GM12865 (cell line): Measurements from ENCODE around the gene DXO.

ENCODE experiments used
- DNase-seq: peaks from one replicate; pipeline ENCODE4 v3.0.0; 2010; ENCODE audit warnings: low read depth
- H3K4me3 ChIP-seq: 2 replicates; pipeline ENCODE4 v1.5.1; 2011; ENCODE audit warnings: mild to moderate bottlenecking, low read depth, low read length, control low read depth
- TF ChIP-seq, protein P1 (sequence below): IDR thresholded peaks from 2 replicates; pipeline ENCODE4 v1.5.1; 2011; ENCODE audit warnings: low read length, control low read depth, low read depth, inconsistent platforms; ENCODE audit not compliant: insufficient read depth; ENCODE audit errors: missing control alignments

Gene DXO

DNA sequence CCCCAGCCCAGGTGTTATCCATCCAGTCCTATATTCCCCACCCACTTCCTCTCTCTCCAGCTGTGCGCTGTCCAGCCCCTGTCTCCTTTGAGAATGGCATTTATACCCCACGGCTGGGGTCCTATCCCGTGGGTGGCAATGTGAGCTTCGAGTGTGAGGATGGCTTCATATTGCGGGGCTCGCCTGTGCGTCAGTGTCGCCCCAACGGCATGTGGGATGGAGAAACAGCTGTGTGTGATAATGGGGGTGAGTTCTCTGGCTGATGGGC, 43.3 kb downstream of the DXO start:
- TF ChIP-seq, protein P1, sequence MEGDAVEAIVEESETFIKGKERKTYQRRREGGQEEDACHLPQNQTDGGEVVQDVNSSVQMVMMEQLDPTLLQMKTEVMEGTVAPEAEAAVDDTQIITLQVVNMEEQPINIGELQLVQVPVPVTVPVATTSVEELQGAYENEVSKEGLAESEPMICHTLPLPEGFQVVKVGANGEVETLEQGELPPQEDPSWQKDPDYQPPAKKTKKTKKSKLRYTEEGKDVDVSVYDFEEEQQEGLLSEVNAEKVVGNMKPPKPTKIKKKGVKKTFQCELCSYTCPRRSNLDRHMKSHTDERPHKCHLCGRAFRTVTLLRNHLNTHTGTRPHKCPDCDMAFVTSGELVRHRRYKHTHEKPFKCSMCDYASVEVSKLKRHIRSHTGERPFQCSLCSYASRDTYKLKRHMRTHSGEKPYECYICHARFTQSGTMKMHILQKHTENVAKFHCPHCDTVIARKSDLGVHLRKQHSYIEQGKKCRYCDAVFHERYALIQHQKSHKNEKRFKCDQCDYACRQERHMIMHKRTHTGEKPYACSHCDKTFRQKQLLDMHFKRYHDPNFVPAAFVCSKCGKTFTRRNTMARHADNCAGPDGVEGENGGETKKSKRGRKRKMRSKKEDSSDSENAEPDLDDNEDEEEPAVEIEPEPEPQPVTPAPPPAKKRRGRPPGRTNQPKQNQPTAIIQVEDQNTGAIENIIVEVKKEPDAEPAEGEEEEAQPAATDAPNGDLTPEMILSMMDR: no peak
- DNase-seq: no peak
- no peak overlapping the region for H3K4me3 ChIP-seq

DNA sequence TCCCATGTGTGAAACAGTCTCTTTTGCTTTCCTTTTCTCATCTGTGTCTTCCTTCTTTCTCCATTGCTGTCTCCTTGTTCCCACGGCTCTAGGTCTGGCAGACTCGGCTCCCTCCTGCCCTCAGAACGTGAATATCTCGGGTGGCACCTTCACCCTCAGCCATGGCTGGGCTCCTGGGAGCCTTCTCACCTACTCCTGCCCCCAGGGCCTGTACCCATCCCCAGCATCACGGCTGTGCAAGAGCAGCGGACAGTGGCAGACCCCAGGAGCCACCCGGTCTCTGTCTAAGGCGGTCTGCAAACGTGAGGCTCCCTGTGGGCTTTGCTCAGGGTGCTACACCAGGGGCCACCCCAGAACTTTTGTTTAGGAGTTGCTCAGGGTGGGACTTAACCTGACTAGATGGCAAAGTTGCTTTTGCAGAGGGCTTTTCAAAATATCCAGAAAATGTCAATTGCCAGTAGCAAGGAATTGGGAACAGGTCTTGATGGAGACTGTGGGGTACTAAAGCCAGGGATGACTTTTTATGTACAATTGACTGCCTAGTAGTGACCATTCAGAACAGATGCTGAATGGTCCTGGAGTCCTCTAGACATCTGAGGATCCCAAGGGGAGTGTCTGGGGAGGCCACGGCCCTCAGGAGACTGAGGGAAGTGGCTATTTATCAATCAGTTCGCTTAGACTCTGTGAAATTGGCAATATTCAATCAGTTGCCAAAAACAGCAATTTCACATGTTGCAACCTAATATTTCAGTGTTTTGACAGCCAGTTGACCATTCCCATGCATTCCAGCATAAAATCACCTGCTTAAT, 43.9 kb downstream of the DXO start:
- DNase-seq: no peak

DNA sequence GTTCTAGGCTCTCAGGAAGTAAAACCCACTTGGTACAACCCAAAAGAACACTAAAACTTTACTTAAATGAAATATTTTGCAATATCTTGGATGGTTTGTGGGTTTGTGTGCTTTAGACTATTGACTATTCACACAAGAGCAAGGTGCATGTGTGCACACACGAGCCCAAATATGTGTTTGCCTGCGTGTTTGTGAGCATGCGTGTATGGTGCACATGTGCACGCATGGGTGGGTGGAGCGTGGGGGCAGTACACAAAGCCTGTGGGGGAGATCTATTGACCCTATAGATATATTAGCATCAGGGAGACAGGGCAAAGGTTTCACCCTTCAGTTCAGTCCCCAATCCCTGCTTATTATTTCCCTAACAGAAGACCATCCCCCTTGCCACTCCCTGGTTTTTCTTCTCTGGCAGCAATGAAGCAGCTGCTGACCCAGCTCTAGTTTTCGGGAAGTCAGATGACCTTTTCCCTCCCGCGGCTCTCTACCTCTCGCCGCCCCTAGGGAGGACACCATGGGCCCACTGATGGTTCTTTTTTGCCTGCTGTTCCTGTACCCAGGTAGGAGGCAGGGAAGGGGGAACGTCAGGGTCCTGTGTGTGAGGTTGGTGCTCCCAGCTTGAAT, 44.6 kb downstream of the DXO start, which contains the start of gene C2:
Gene C2 (plus strand): TSS at position 476 of the 621 bp plus-strand sequence. CDS start 36 bp downstream, at position 512.
- H3K4me3 ChIP-seq: no peak within 1 kb of the TSS
- TF ChIP-seq, protein P1: no peak
- no peak for DNase-seq

More for the DNA sequence above, 43.9 kb downstream of the DXO start:
- TF ChIP-seq, protein P1: no peak
- no peak overlapping the region for H3K4me3 ChIP-seq

DNA sequence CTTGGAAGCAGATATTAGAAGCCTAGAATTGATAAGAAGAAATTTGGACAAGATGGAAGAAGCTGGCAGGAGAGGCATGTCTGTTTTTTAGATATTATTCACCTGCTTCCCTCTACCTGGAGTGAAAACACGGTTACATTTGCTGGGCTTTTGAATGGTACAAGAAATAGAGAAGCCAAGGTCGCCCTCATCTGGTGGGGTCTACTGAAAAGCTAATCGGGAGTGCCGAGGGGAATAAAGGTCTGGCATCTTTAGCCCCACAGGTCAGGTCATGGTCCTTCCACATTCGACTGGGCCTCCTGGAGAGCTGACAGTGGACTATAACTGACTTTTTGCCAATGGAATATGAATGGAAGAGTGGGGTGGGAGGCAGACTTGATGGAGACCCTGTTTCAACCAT, 49.0 kb downstream of the DXO start:
- TF ChIP-seq, protein P1: peak; percentile 25
- H3K4me3 ChIP-seq: no peak overlapping the region
- DNase-seq: peak; percentile 45

DNA sequence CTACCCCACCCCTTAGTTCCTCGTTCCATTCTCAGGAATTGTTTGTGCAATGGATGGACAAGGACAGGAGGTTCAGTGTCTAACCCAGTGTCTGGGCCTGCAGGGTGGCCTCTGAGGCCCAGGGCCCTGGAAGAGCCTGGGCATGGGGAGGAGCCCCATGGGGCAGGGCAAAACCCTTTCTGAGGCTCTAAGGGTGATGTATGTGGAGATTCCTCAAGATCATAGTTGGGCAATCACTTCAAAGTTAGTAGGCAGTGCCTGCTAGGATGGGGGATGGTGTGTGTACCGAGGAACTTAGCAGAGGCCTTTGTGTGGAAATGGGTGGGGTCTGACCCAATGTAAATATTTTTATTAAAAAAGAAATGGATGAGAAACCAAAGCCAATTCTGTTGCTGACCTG, 51.1 kb downstream of the DXO start:
- TF ChIP-seq, protein P1: no peak
- no peak overlapping the region for H3K4me3 ChIP-seq
- no peak for DNase-seq
